NK-92 (cell line): Measurements from ENCODE around the gene ESRP2.

ENCODE experiments used
- DNase-seq: peaks from one replicate; lab custom pipeline; 2025; ENCODE audit not compliant: unreplicated experiment; lab: John Stamatoyannopoulos, UW

The ESRP2 gene

GRCh38 chr16:68235887-68236136 lies at the start of gene ESRP2:
Gene ESRP2 (minus strand): TSS chr16:68236127. CDS start chr16:68236045, 82 bp downstream.
- no peak for DNase-seq

DNA sequence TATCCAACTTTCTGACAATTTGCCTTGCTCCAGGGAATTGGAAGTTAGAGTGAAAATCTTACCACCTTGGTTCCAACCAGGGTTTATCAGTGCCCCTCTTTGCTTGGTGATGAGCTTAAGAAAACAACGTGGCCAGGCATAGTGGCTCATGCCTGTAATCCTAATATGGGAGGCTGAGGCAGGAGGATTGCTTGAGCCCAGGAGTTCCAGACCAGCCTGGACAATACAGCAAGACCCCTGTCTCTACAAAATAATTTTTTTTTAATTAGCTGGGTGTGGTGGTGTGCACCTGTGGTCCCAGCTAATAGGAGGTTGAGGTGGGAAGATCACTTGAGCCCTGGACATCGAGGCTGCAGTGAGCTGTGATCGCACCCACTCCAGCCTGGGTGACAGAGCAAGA lies 49.8 kb upstream of the ESRP2 start:
- DNase-seq: no peak

DNA sequence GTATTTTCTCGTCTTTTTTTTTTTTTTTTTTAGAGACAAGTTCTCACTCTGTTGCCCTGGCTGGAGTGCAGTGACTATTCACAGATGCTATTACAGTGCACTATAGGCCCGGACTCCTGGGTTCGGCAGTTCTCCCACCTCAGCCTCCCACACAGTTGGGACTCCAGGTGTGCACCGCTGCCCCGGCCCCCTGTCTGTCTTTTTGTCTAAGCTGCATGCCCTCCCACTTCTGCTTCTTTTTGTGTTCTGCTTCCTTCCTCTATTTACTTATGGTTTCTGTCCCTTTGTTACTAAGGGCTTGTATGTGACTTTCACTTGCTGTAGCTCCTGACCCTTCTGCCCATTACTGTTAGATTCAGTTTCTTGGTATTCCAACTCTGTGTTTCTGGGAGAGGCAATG lies 48.9 kb upstream of the ESRP2 start:
- DNase-seq: no peak

DNA sequence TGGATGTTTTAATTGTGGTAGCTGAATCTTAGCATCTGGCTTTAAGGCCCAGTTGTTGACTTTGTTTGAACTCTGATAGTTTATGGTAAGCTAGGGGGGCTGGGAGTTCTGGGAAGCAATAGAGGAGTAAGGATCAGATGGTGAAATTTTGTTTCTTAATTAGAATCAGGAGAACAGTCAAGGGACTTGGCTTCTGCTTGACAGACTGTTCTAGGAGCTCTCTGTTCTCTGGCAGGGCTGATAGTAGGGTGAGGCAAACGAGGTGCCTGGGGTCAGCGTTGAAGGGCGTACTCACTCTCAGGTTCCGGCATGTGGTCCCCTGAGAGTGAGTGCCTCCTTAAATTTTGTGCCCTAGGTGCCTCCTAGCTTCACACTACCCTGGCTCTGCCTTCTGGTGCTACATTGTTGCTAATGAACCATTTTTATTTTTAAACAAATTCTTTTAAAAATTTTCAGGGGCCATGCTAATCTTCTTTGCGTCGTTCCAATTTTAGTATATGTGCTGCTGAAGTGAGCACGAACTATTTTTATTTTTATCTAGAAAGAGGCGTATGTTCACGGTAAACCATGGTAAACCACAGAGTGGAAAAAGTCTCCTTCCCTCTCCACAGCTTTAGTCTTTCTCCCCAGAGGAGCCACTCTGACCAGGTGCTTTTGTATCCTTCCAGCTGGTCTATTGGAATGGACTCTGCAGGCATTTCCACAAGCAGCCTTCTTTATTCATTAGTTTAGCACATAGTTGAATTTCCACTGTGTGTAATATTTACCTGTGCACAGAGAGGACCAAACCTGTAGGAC lies 48.1 kb upstream of the ESRP2 start:
- DNase-seq: no peak

DNA sequence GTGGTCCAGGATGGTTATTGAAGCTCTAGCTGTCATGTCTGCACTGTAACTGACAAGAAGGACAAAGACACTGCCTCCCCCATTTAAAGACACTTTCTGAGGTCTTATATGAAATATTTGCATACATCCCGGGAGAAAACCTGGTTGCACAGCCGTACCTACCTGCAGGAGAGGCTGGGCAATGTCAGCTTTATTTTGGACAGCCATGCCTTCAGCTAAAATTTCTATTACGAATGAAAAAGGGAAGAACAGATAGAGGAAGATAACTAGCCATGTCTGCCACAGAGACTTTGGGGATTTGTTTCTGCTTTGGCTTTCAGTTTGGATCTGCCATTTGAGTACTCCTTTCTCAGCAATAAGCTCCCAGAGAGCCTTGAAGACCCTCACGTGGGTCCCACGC lies 47.4 kb upstream of the ESRP2 start:
- DNase-seq: no peak

- DNase-seq: no peak
These were observed 46.1 kb upstream of the ESRP2 start for GRCh38 chr16:68282064-68282452.

GRCh38 chr16:68281368-68282063 lies 45.6 kb upstream of the ESRP2 start:
- no peak for DNase-seq

DNA sequence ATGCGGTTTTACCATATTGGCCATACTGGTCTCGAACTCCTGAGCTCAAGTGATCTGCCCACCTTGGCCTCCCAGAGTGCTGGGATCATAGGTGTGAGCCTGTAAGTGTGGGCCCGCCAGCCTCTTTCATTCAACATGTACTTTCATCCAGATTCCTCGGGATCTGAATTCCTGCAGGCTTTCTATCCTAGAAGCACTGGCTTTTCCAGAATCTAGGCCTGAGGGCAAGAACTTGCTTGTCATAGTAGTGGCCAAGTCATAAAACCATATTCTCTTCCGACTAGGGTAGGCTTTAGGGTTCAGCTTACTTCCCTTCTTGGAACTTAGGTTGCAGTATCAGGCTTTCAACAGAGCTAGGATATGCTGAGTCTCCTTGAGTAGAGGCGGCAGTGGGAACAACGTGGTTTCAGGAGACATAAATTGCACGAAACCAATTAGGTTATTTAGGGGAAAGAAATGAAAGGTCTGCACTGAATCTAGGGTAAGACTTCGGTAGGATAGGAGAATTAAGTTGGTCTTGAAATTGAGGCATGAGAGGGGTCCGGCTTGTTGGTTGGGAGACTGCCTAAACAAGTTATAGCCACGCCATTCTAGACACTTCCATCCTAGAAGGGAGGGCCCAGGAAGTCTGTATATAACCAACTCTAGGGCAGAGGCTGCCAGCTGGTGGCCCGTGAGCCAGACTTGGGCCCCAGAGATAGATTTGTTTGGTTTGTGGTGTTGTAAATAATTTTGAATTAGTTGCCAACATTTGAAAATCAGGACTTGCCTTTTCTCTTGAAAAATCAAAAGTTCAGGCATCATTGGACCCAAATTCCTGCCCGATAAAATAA lies 44.0 kb upstream of the ESRP2 start:
- DNase-seq: no peak

DNA sequence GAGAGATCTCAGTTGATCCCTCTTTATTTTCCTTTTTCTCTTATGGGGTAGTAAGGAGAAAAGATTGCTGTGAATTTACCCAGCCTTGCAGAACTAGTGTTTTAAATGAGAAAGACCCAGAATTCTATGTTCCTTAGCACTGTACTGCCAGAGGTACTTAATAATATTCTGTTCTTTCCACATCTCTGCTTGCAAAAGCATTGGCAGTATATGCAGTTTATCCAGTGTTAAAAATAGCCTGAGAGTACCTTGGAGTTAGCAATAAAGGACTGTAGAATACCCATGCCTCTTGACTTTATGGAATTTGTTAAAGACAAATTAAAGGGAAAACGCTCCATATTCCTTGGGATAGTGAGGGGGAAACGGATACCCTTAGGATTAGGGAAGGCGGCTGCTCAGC lies 40.3 kb upstream of the ESRP2 start:
- no peak for DNase-seq

- DNase-seq: no peak
These were observed 39.8 kb upstream of the ESRP2 start for GRCh38 chr16:68275611-68276191.

- no peak for DNase-seq
These were observed 38.5 kb upstream of the ESRP2 start for GRCh38 chr16:68274441-68274840.

GRCh38 chr16:68273896-68274295 lies 38.0 kb upstream of the ESRP2 start:
- no peak for DNase-seq

GRCh38 chr16:68273459-68273858 lies 37.5 kb upstream of the ESRP2 start:
- DNase-seq: no peak

DNA sequence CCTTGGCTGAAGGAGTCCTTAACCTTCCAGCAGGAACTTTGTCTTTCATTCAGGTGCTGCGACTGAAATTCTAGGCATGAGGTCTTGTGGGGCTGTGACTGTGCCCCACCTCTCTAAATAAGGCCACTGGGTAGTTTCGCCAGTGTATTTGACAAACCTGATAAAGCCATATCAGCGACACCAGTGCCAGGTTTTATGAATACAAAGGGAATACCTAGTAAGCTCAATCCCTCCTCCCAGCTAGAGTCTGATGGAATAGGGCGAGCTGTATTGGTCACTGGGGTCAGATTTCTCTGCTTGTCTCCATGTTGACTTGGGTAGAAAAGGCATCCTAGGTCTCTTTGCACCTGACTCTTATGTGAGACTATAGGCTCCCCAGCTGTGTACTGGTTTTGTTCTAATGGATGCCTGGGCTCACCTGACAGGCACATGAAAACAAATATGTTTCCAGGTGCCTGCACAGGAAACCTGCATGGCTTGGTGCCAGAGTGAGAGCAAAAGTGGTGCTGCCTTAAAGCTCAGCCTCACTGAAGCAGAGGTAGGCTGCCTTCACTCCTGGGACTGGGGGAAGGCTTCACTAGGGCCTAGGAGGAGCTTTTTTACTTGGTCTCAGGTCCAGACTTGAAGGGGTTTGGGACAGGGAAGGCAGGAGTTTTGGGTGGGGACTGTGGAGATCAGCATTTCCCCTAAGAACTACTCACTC lies 36.7 kb upstream of the ESRP2 start:
- no peak for DNase-seq

DNA sequence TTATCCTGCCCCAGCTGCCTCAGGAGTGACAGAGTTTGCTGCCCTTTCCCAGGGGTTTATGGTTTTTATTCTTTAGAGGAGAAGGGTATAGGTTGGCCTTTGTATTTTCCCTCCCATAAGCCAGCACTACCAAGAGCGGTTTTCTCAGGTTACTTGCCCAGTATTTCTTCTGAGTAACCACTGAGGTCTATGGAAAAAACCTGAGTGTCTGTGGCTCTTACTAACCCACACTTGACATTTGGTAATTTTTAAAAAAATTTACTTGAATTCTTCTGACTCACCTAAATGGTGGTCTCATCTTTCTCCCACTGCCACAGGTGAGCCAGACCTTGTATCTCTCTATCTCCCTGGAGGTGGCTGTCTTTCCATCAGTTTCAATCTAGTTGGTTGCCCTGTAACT lies 34.4 kb upstream of the ESRP2 start:
- no peak for DNase-seq

DNA sequence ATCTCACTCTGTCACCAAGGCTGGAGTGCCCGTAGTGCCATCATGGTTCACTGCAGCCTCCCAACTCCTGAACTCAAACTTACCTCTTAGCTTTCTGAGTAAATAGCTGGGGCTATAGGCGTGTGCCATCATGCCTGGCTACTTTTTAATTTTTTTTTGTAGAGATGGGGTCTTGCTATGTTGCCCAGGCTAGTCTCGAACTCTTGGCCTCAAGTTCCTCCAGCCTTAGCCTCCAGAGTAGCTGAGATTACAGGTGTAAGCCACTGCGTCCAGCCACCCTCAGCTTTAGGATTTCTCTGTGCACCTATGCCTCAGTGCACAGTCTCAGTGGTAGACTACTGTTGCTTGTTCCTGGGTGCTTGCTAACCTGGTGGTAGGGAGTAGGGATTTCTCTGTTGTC lies 33.9 kb upstream of the ESRP2 start:
- no peak for DNase-seq

- no peak for DNase-seq
These were observed 31.9 kb upstream of the ESRP2 start for GRCh38 chr16:68267612-68268405.

DNA sequence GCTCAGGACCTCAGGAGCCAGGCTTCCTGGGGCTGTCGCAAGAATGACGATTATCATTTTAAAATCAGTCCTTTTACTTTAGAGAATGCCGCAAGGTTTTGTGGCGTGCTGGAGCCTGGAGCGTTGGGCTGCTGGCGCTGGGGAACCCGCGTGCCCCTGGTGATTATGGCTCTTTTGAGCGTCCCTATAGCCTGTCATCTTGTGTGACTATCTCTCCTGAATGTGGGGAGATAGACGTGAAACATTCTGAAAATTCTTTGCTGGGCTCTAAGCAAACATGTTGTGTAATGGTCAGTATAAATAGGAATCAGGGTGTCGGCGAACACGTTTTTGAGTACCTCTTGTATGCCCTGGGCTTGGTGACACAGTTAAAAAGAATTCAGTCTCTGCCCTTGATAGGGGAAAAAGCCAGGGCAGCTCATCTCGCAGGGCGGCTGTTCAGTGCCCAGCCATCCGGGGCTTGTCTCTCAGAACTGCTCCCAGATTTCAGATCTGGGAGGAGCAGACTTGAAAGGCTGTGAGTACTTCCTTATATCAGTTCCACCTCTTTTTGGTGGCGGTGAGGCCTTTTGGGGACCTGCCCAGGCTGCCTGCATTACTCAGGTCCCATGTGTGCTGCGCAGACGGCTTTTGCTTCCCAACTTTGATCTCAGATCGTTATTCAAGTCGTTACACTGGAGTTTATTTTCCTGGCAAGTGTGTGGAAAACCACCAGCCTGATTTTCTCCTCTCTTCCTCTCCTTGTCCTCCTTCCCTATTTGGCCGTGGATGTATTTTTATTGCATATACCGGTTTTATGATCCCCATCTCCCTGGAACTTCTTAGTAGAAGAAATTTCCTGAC lies 29.4 kb upstream of the ESRP2 start:
- DNase-seq: no peak
